GM18519 (cell line): ENCODE results near the gene ADI1.
"Not testable (repeated sequence)": the region's sequence is repeated elsewhere in the genome, so short reads cannot be mapped to it uniquely, and the experiment has no call there.

Source experiments
- ATAC-seq: cut with Tn5 transposase; IDR thresholded peaks from one replicate; pipeline ENCODE4 v1.9.1; 2021; ENCODE audit warnings: mild to moderate bottlenecking, moderate library complexity; ENCODE audit not compliant: unreplicated experiment, low FRiP score

The ADI1 gene

GRCh38 chr2:3451169-3451568 is 68.2 kb downstream of the ADI1 start:
- no peak for ATAC-seq

- ATAC-seq, result no peak
These were observed 68.8 kb downstream of the ADI1 start for GRCh38 chr2:3450385-3451010.

GRCh38 chr2:3449936-3450335 is 69.4 kb downstream of the ADI1 start:
- no peak for ATAC-seq

- ATAC-seq, result no peak
These were observed 70.2 kb downstream of the ADI1 start for GRCh38 chr2:3449086-3449485.

GRCh38 chr2:3448441-3448911 is 70.9 kb downstream of the ADI1 start:
- not testable (repeated sequence) for ATAC-seq

- ATAC-seq, result no peak
These were observed 71.5 kb downstream of the ADI1 start for GRCh38 chr2:3447789-3448317.
